Measurements from ENCODE around the gene SEC16A.
"Not testable (repeated sequence)": the region's sequence is repeated elsewhere in the genome, so short reads cannot be mapped to it uniquely, and the experiment has no call there.

SEC16A gene

GRCh38 chr9:136439481-136440408 is 43.1 kb downstream of the SEC16A start, which contains the start of gene INPP5E:
Gene INPP5E (minus strand): TSS chr9:136439845. CDS start chr9:136439419, 426 bp downstream.
- DNase-seq = no peak

DNA sequence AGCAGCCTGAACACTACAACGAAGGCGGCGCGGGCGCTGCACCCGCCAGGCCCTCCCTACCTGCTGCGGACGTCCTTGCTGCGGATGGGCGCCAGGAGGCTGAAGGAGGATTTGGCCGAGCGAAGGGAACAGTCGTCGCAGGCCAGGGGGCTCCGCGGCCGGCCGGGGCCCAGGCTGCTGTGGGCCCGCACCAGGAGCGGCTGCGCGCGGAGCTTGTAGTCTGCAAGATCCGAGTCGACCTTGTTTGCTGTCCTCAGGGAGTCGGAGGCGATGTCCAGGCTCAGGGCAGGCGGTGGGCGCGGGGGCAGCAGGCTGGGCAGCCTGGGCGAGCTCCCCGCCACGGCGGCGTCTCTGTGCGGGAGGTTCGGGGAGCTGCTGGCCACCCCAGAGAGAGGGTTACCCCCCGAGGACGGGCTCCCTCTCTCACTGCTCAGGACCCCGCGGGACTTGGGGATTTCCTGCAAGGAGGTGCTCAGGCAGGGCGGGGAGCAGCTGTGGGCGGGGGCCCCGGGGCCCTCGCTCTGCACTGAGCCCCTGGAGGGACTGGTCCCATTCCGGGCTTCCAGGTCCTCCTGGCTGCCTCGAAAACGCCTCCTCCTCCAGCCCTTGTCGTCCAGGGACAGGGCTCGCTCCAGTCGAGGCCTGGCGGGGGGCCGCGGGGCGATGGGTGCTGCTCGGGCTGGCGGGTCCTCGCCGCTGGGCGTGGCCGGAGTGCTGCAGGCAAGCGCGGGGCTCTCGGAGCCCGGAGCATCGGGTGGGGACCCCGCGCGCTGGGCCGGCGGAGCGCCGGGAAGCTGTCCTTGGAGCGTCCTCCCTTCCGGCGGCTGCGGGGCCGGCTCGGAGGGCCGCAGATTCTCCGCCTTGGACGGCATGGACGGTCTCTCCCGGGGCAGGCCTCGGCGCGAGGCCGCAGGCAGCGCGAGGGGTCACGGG is 44.0 kb downstream of the SEC16A start:
- no peak for DNase-seq

GRCh38 chr9:136437839-136438547 is 44.8 kb downstream of the SEC16A start:
- DNase-seq = no peak

DNA sequence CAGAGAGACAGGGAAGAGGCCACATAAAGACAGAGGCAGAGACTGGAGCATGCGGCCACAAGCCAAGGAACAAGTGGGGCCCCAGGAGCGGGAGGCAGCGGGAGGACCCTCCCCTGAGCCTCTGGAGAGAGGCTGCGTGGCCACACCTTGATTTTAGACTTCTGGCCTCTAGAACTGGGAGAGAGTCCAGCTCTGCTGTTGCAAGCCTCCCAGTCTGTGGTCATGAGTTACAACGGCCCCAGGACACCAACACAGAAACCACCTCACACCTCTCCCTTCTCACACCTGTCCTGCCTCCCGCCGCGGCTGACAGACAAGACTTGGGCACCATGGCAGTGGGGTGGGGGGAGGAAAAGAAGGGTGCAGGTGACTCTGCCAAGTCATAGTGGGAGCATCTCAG is 45.4 kb downstream of the SEC16A start:
- DNase-seq = no peak

- no peak for DNase-seq
Measured at GRCh38 chr9:136436055-136436634, 46.7 kb downstream of the SEC16A start.

DNA sequence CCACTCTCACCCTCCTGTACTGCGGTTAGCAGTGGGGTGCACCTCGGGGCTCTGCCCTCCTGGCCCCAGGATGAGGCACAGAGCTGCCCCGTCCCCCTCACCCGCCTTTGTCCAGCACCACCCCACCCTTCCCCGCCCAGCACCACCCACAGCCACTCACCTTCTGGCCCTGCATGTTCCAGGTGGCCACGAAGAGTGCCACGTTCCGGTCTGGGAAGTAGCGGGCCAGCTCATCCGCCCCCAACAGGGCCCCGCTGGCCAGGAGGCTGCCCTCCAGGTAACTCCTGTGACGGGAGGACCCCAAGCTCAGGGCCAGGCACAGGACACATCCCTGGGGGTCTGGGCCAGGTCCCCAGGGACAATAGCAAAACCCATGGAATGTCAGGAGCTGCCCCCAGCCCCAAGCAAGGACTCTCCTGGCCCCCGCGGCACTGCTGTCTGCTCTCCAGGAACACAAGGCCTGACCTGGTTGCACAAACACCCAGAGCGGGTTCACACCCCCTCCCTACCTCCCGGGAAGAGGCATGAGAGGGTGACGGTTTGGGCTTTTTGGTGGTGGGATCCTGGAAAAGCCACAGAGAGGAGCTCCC is 48.2 kb downstream of the SEC16A start:
- DNase-seq = no peak

GRCh38 chr9:136433849-136434579 is 48.8 kb downstream of the SEC16A start:
- DNase-seq = no peak

DNA sequence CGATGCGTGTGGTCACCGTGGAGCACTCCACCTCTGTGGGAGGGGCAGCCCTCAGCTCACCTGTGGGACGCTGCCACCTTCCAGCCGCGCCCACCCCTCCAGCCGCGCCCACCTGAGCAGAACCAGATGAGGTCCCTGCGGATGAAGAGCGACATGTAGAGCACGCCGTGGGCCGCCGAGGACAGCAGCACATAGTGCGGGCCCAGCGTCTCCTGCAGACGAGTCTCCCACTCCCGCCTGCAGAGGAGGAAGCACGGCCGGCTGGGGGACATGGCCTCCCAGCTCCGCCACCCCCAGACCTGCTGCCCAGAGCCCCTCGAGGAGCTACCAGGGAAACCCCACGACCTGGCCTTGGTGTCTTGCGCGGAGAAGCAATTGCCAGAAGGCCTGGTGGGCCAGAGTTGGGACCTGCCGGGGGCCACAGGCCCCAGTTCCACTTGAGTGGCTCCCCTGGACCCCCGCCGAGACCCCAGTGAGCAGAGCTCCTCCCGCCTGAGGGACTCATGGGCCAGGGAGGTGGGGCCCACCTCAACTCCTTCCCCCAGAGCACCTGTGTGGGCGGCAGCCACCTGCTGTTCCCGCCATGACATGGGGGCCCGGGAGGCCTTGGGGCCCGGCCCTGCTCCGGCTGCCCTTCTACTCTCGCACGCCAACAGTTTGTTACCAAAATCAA is 49.7 kb downstream of the SEC16A start:
- no peak for DNase-seq

DNA sequence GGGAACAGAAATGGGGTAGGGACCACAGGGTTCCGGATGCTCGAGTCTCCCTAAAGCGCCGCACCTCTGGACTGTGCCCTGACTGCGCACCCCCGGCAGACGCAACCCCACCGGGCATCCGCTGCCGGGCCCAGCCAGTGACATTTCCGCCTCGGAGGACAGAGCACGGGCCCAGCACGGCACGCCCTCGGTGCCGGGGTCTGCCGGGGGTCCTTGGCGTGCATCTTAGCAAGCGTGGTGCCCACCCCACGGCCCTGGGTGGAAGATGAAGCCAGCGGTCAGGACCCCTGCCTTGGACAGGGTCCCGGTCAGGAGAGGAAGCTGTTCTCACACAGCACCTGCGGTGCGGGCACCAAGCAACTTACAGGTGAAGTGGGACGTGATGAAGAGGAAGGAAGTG is 50.2 kb downstream of the SEC16A start:
- DNase-seq = no peak

DNA sequence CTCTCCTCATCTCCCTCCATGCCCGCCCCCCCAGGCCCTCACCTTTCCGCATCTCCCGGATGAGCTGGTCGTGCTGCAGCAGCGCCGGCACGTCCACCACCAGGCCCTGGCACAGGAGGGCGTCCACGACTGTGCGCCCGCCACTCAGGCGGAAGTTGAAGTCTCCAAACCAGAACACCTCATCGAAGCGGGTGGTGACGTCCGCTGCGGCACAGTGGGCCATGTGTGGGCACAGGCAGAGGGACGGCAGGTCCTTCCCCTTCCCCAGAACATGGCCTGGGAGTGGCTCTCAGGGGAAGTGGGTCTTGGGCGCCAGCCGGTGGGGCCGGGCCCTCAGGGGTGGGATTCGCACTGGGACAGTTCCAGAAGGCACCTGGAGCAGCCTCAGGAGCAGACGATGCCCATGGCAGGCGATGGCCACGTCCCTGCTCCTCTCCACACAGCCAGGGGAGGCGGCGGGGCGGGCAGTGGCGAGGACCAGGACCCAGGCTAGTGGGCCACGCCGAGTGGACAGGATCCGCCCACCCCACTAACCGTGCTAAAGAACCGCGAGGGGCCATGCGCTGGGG is 51.0 kb downstream of the SEC16A start:
- DNase-seq = no peak

DNA sequence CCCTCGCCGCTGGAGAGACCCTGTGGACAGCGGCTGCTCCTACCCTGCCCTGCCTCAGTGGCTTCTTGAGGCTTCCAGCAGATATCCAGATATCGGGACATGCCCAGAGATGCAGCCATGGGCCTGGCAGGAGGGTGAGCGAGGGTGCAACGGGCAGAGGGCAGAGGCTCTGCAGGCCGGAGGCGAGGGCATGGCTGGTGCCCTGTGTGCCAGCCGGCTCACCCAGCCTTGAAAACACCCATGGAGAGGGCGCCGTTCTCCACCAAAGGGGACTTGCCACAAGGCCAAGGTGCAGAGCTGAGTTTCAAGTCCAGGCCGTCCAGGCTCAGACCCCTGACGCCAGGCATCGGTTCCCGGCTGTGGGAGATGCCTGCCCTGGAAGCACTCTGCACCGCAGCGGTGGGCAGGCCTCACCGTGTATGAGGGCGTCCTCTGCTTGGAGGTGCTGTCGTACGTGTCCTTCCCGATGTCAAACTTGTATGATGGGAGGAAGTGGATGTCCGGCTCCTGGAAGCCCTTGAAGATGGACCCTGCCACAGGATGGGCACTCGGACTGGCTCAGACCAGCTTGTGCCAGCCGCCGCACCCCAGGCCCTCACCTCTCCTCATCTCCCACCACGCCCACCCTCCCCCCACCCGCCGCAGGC is 52.1 kb downstream of the SEC16A start:
- DNase-seq = no peak

GRCh38 chr9:136429683-136430491 is 53.0 kb downstream of the SEC16A start:
- DNase-seq = no peak

- DNase-seq = no peak
Measured at GRCh38 chr9:136429075-136429628, 53.7 kb downstream of the SEC16A start.

DNA sequence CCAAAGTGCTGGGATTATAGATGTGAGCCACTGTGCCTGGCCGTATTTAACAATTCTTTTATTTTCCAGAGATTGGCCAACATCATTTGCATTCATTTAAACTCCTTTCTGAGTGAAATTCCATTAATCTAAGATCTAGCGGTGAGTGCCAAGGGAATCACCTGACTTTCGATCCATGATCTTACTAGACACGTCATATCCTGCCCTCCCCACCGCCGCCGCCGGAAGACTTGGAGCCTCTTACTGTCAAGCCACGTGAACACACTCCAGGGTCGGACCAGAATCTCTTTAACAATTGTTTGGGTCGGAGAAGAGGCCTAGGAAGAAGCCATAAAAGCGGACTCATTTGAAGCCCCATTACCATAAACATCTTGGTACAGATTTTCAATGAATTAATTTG is 56.1 kb downstream of the SEC16A start:
- DNase-seq = no peak

GRCh38 chr9:136425367-136425766 is 57.5 kb downstream of the SEC16A start:
- DNase-seq = not testable (repeated sequence)

GRCh38 chr9:136424750-136425362 is 58.0 kb downstream of the SEC16A start:
- DNase-seq = no peak

DNA sequence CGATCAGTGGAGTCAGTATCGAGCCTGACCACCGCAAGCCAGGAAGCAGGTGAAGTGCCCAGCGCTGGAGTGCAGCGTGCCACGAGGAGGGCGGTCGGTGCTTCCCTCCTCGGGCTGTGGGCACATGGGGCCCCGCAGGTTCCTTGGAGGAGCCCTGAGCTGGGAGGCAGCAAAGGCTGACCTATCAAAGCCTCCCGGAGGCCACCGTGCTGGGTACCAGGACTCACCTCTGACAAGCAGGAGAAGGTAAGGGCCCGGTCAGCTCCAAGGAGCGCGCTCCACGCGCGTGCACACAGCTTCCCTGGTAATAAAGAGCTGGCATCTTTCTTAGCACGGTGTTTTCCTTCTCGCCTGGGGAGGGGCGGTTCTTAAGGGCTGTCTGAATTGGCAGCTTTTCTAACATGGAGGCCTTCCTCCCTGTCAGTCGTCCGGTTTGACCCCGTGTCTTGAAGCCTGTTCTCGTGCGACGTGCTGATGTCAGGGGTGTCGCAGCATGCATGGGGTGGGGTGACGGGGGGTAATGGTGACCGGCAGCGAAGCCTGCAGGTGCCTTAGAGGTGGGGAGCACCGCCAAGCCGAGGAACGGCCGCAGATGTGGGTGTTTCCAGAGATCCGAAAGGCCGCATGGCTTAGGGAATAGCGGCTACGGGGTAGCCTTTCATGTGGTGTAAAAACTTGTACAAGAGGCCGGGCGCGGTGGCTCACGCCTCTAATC is 59.3 kb downstream of the SEC16A start:
- DNase-seq = no peak

DNA sequence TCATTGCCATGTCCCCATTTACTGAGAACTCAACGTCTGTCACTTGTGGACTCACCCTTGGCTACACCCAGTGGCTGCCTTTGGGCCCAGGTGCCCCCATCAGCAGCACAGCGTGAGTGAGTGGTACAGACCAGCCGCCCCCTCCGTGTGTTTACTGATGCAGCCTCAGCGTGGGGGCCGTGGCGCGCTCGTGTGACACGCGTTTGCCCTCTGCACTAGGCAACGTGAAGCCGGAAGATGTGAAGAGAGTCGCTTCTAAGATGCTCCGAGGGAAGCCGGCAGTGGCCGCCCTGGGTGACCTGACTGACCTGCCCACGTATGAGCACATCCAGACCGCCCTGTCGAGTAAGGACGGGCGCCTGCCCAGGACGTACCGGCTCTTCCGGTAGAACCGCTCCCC is 60.0 kb downstream of the SEC16A start:
- no peak for DNase-seq
